HG03342 (cell line): ENCODE results near the gene ERVW-1.
"Not testable (repeated sequence)": the region's sequence is repeated elsewhere in the genome, so short reads cannot be mapped to it uniquely, and the experiment has no call there.

Experiments used
- ATAC-seq: cut with Tn5 transposase; IDR thresholded peaks from one replicate; pipeline ENCODE4 v1.9.1; 2021; ENCODE audit warnings: mild to moderate bottlenecking, moderate library complexity; ENCODE audit not compliant: unreplicated experiment

The ERVW-1 gene

GRCh38 chr7:92477681-92478080 lies at the start of gene ERVW-1:
TSS of gene ERVW-1 (minus strand) at chr7:92477946. CDS start at chr7:92470381, 7,565 bp downstream.
- not testable (repeated sequence) for ATAC-seq

- no peak for ATAC-seq
Observed at GRCh38 chr7:92523110-92523509, 45.4 kb upstream of the ERVW-1 start.

- no peak for ATAC-seq
Observed at GRCh38 chr7:92520024-92520423, 42.3 kb upstream of the ERVW-1 start.

GRCh38 chr7:92517631-92518030 lies 39.9 kb upstream of the ERVW-1 start:
- no peak for ATAC-seq

GRCh38 chr7:92513167-92513902 lies 35.6 kb upstream of the ERVW-1 start:
- ATAC-seq = no peak

GRCh38 chr7:92508946-92509345 lies 31.2 kb upstream of the ERVW-1 start:
- no peak for ATAC-seq

- no peak for ATAC-seq
Observed at GRCh38 chr7:92506363-92506762, 28.6 kb upstream of the ERVW-1 start.

- no peak for ATAC-seq
Observed at GRCh38 chr7:92504563-92504962, 26.8 kb upstream of the ERVW-1 start.

GRCh38 chr7:92503767-92504166 lies 26.0 kb upstream of the ERVW-1 start:
- no peak for ATAC-seq

- ATAC-seq = no peak
Observed at GRCh38 chr7:92498557-92498956, 20.8 kb upstream of the ERVW-1 start.

- no peak for ATAC-seq
Observed at GRCh38 chr7:92496876-92497275, 19.1 kb upstream of the ERVW-1 start.

- no peak for ATAC-seq
Observed at GRCh38 chr7:92489634-92490033, 11.9 kb upstream of the ERVW-1 start.

GRCh38 chr7:92487804-92488203 lies 10.1 kb upstream of the ERVW-1 start:
- no peak for ATAC-seq

GRCh38 chr7:92485974-92486373 lies 8.2 kb upstream of the ERVW-1 start:
- ATAC-seq = no peak

- no peak for ATAC-seq
Observed at GRCh38 chr7:92485267-92485892, 7.6 kb upstream of the ERVW-1 start.

- ATAC-seq = not testable (repeated sequence)
Observed at GRCh38 chr7:92484226-92484625, 6.5 kb upstream of the ERVW-1 start.

- ATAC-seq = not testable (repeated sequence)
Observed at GRCh38 chr7:92483624-92484023, 5.9 kb upstream of the ERVW-1 start.

- ATAC-seq = not testable (repeated sequence)
Observed at GRCh38 chr7:92479146-92479545, 1.4 kb upstream of the ERVW-1 start.

GRCh38 chr7:92478711-92479110 lies 965 bp upstream of the ERVW-1 start:
- ATAC-seq = no peak

- ATAC-seq = no peak
Observed at GRCh38 chr7:92478095-92478494, 349 bp upstream of the ERVW-1 start.

- not testable (repeated sequence) for ATAC-seq
Observed at GRCh38 chr7:92475851-92476590, 1.7 kb downstream of the ERVW-1 start.

- not testable (repeated sequence) for ATAC-seq
Observed at GRCh38 chr7:92475261-92475770, 2.4 kb downstream of the ERVW-1 start.
